GM12878 (cell line): ENCODE measurements around the gene RABEP1. TPM values are rescaled to one million over a fixed set of nuclear protein-coding genes. Genes with fewer than 3 reads are reported as not detected.

Experiments used
- ATAC-seq: fragments of 200-7000 bp; cut with Tn5 transposase; 3 replicates; pipeline ENCODE4 v1.9.1; 2020; ENCODE audit warnings: mild to moderate bottlenecking, moderate library complexity
- BruUV-seq: library from RNA; stranded (reverse); fragments of 400-500 nt; replicated peaks from 2 replicates; lab custom pipeline; 2021; lab: Mats Ljungman, UMichigan
- CTCF ChIA-PET: fragments of 300-600 bp; sonication (Branson Sonifier 250); formaldehyde crosslinking; extraction: SDS; loops from one replicate; lab custom pipeline; 2021; ENCODE audit warnings: inconsistent platforms; lab: Yijun Ruan, JAX
- POLR2A ChIA-PET: fragments of 350-600 bp; formaldehyde crosslinking; extraction: SDS; loops from one replicate; lab custom pipeline; 2021; ENCODE audit warnings: inconsistent platforms; lab: Charles Lee
- RAD21 ChIA-PET: fragments of 300-600 bp; sonication (Branson Sonifier 250); formaldehyde crosslinking; loops from one replicate; lab custom pipeline; 2023; ENCODE audit warnings: antibody characterized with exemption; ENCODE audit not compliant: unreplicated experiment; lab: Charles Lee
- SMC1A ChIA-PET: fragments of 300-600 bp; sonication (Branson Sonifier 250); formaldehyde crosslinking; loops from one replicate; lab custom pipeline; 2023; ENCODE audit not compliant: unreplicated experiment, uncharacterized antibody; lab: Charles Lee
- DNase-seq: peaks from one replicate; pipeline ENCODE4 v3.0.0-alpha.2; 2011; ENCODE audit warnings: low read depth, low spot score
- FAIRE-seq: peaks from 3 replicates; lab custom pipeline; 2011; peaks lifted over from hg19 to GRCh38; lab: Jason Lieb, UNC
- H2AFZ ChIP-seq: 2 replicates; pipeline ENCODE4 v1.6.0; 2011; ENCODE audit warnings: low read depth, low read length, control low read depth; ENCODE audit not compliant: control insufficient read depth
- H3K27ac ChIP-seq: 2 replicates; pipeline ENCODE4 v1.5.1; 2011; ENCODE audit warnings: control low read depth; ENCODE audit not compliant: control insufficient read depth, insufficient read depth
- H3K27me3 ChIP-seq, 2 experiments: replicated peaks in 1 of 2; 2 replicates each; pipeline versions ENCODE4 v1.6.0 to v1.6.1; 2011; ENCODE audit warnings: low read length in 1 of 2; ENCODE audit not compliant: control insufficient read depth in 2 of 2, insufficient read depth in 2 of 2
- H3K36me3 ChIP-seq, 2 experiments: 2 replicates each; pipeline ENCODE4 v1.5.1; 2011; ENCODE audit warnings: low read length in 1 of 2; ENCODE audit not compliant: control insufficient read depth in 2 of 2, insufficient read depth in 2 of 2
- H3K4me1 ChIP-seq: 2 replicates; pipeline ENCODE4 v1.6.1; 2011; ENCODE audit warnings: mild to moderate bottlenecking, low read length, moderate library complexity, mixed read lengths; ENCODE audit not compliant: control insufficient read depth, insufficient read depth
- H3K4me2 ChIP-seq: 2 replicates; pipeline ENCODE4 v1.6.0; 2011; ENCODE audit warnings: control low read depth; ENCODE audit not compliant: control insufficient read depth, insufficient read depth
- H3K4me3 ChIP-seq: fragments of 200-600 bp; sonication (generic); 2 replicates; pipeline ENCODE4 v1.5.1; 2016
- H3K79me2 ChIP-seq: 2 replicates; pipeline ENCODE4 v1.6.0; 2011; ENCODE audit warnings: low read length; ENCODE audit not compliant: control insufficient read depth, insufficient read depth
- H3K9ac ChIP-seq: 2 replicates; pipeline ENCODE4 v1.8.0; 2011; ENCODE audit warnings: low read length, control low read depth, mixed read lengths; ENCODE audit not compliant: control insufficient read depth, insufficient read depth
- H3K9me3 ChIP-seq: replicated peaks from 3 replicates; pipeline ENCODE4 v1.5.1; 2011; ENCODE audit warnings: mild to moderate bottlenecking, low read length; ENCODE audit not compliant: control insufficient read depth, insufficient read depth
- H4K20me1 ChIP-seq: 2 replicates; pipeline ENCODE4 v1.6.0; 2011; ENCODE audit not compliant: control insufficient read depth, insufficient read depth
- RCOR1 ChIP-seq: conservative IDR thresholded peaks from 2 replicates; pipeline ENCODE4 v1.6.1; 2012; ENCODE audit warnings: low read depth, low read length, improper control_type of control experiment
- WGBS: methylation state at CpG from one replicate; pipeline ENCODE4 v1.1.6; 2016; ENCODE audit warnings: low lambda C conversion rate; ENCODE audit not compliant: insufficient replicate concordance, insufficient coverage; ENCODE audit errors: missing lambda C conversion rate; 5-methylcytosine and 5-hydroxymethylcytosine counted together
- in situ Hi-C: fragments of 300-500 bp; cut with MboI; formaldehyde crosslinking; loops from 9 replicates; pipeline ENCODE4 v1.14.3; 2018; ENCODE audit warnings: mixed read lengths
- intact Hi-C: fragments of 100-400 bp; cut with micrococcal nuclease; formaldehyde crosslinking; loops from one replicate; pipeline ENCODE4 v1.14.2; 2022; ENCODE audit not compliant: unreplicated experiment
- polyA plus RNA-seq, 11 experiments: library from polyadenylated mRNA; depleted of rRNA in 4 of 11; unstranded in 6 of 11; stranded (reverse) in 5 of 11; fragments of >200 nt; fragmentation: Nextera tagmentation in 4 of 11; fragmentation: Illumina TruSeq in 1 of 11; extraction: Ambion mirVana in 4 of 11; extraction: Trizol in 1 of 11; gene quantifications; 1 replicate in 1 of 11; 2 replicates in 10 of 11; pipeline versions ENCODE4 v1.2.1 to v1.2.3, GENCODE V29; 2011 to 2016; ENCODE audit warnings: inconsistent platforms in 2 of 11, missing spikeins in 2 of 11, low read depth in 1 of 11
- total RNA-seq, 4 experiments: library from RNA; depleted of rRNA in 3 of 4; stranded (reverse); fragments of >200 nt in 3 of 4; fragmentation: Illumina TruSeq in 1 of 4; extraction: Trizol in 1 of 4; gene quantifications; 2 replicates each; pipeline versions ENCODE4 v1.2.1 to v1.2.3, GENCODE V29; 2013 to 2021
- TF ChIP-seq, protein P1 (sequence below): fragments of 450-650 bp; IDR thresholded peaks from 2 replicates; pipeline ENCODE4 v1.6.1; 2018; ENCODE audit warnings: borderline replicate concordance, mild to moderate bottlenecking; ENCODE audit not compliant: partially characterized antibody
- TF ChIP-seq, protein P2 (sequence below): fragments of 450-650 bp; IDR thresholded peaks from 2 replicates; pipeline ENCODE4 v1.6.1; 2014; ENCODE audit warnings: mild to moderate bottlenecking

RABEP1 gene
- total and polyA plus RNA-seq, 10 of the 15 experiments (the other 5 are each of a cell fraction or from before 2014, with no cell fraction given), result 13.4 to 71.4 (median 59.8) TPM

DNA sequence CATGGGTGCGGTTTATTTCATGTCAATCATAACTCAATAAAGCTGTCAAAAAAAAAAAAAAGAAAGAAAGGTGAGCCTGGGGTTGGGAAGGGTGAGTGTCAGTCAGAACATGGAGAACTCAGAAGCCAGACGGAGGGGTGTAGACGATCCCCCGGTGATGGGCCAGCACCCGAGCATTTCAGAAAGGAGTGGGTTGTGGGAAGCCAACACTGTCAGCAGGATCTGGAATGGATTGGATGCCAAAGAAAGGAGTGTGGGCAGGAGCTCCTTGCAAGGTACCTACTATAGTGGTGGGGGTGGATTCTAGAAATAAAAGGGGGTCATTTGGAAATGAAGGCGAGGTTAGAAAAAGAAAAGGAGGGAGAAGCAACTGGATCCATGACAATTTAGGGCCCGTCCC, 27.7 kb upstream of the RABEP1 start:
- ChIA-PET RAD21 (interaction anchor here (0.5 to 1.4 kb wide), 7 partner anchors 9 to 78 kb away, joined by 3 to 5 read pairs (median 4); no protein-coding TSS in a partner anchor), CTCF (interaction anchor here (0.7 to 2.2 kb wide), 9 partner anchors 8 to 185 kb away, joined by 4 to 10 read pairs (median 5); partner anchors contain the start of gene C1QBP), SMC1A (interaction anchor here (0.7 to 2.4 kb wide), 17 partner anchors 15 to 186 kb away, joined by 3 to 11 read pairs (median 3); partner anchors contain the start of gene C1QBP), POLR2A (interaction anchor here (0.5 to 2.1 kb wide), 8 partner anchors 28 to 1782 kb away, joined by 3 to 6 read pairs (median 4); partner anchors contain the start of genes NUP88, RABEP1, RPAIN and SLC16A13)
- DNase-seq (no peak), ATAC-seq (no peak), FAIRE-seq (no peak)
- Histone ChIP-seq H3K9me3 (no peaks in the 10 kb centered on the region), H3K4me2 (peak overlapping the region; percentile 56), H3K27ac (no peak overlapping the region; the same call in 1 of the 2 replicates), H3K36me3 (no peaks in the 10 kb centered on the region), H3K4me1 (peaks cover 17% of the 10 kb centered on the region), H4K20me1 (no peaks in the 10 kb centered on the region), H3K4me3 (peak overlapping the region; percentile 32; the same call in 1 of the 2 replicates), H3K9ac (no peak overlapping the region), H3K27me3 (no peaks in the 10 kb centered on the region), H3K79me2 (no peaks in the 10 kb centered on the region), H2AFZ (no peak overlapping the region; the same call in 1 of the 2 replicates)
- WGBS, result 80% methylated on average over 7 of the region's 7 CpGs
- in situ Hi-C loops (no loop called here), intact Hi-C loops (no loop called here)
- TF ChIP-seq, protein P1, sequence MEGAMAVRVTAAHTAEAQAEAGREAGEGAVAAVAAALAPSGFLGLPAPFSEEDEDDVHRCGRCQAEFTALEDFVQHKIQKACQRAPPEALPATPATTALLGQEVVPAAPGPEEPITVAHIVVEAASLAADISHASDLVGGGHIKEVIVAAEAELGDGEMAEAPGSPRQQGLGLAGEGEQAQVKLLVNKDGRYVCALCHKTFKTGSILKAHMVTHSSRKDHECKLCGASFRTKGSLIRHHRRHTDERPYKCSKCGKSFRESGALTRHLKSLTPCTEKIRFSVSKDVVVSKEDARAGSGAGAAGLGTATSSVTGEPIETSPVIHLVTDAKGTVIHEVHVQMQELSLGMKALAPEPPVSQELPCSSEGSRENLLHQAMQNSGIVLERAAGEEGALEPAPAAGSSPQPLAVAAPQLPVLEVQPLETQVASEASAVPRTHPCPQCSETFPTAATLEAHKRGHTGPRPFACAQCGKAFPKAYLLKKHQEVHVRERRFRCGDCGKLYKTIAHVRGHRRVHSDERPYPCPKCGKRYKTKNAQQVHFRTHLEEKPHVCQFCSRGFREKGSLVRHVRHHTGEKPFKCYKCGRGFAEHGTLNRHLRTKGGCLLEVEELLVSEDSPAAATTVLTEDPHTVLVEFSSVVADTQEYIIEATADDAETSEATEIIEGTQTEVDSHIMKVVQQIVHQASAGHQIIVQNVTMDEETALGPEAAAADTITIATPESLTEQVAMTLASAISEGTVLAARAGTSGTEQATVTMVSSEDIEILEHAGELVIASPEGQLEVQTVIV, result no peak
- TF ChIP-seq, protein P2, sequence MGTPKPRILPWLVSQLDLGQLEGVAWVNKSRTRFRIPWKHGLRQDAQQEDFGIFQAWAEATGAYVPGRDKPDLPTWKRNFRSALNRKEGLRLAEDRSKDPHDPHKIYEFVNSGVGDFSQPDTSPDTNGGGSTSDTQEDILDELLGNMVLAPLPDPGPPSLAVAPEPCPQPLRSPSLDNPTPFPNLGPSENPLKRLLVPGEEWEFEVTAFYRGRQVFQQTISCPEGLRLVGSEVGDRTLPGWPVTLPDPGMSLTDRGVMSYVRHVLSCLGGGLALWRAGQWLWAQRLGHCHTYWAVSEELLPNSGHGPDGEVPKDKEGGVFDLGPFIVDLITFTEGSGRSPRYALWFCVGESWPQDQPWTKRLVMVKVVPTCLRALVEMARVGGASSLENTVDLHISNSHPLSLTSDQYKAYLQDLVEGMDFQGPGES, result no peak
- TF ChIP-seq RCOR1, result no peak
- no TSS peak for BruUV-seq
